NCI-H2029 (cell line): ENCODE results near the gene ITGA3.

Source experiments
- DNase-seq: peaks from one replicate; lab custom pipeline; 2025; lab: John Stamatoyannopoulos, UW

Gene ITGA3

GRCh38 chr17:50094753-50095619 lies 39.1 kb downstream of the ITGA3 start, which contains the start of gene PDK2:
PDK2 (plus strand) TSS chr17:50095351; CDS start chr17:50095436, 85 bp downstream.
- peak; percentile 89 for DNase-seq

DNA sequence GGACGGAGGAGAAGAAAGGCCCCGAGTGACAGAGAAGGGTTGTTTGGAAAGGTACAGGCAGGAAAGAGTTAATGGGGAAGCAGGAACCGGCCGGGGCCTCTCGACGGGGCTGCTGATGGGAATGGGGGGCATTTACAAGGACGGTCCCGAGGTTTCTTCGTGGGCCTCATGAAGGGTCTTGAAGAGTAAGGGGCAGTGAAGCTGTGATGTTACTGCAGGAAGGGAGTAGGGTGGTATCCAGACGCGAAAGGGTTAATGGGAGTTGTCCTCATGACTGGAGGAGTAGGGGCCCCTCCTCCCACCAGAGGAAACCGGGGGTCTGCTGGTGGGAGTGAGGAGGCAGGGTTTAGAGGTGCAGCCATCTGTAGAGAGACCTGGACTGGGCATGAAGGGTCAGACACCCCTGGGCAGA lies 39.7 kb downstream of the ITGA3 start:
- DNase-seq = no peak

DNA sequence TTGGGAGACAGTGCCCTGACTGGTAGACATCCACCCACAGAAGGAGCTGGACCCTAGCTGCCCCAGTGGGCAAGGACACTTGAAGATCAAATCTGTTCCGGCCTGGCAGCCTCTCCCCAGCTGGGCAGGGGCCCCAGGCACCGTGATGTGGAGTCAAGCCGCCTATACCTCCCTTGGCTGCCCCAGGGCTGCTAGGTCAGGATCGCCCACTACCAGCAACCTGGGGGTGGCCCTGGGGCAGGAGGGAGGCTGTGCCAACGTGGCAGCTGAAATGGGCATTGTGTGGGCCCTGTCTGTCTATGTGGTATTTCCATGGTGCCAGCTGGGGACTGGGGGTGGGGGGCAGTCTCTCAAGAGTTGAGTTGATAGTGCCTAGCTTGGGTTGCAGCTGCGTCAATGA lies 40.2 kb downstream of the ITGA3 start:
- DNase-seq = no peak

- no peak for DNase-seq
Measured at GRCh38 chr17:50096758-50097157, 40.8 kb downstream of the ITGA3 start.

DNA sequence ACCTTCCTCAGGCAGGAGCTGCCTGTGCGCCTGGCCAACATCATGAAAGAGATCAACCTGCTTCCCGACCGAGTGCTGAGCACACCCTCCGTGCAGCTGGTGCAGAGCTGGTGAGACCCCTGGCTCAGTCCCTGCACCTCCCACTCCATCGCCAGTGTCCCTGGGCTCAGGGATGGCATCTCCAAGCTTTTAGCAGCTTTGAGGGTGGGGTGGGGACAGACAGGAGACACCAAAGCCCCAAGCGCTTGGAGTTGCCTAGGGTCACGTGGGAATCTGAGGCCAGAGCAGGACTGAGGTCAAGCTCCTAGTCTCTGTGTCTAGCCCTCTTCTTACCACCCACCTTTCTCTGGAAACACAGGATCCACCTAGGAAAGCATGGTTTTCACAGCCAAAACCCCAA lies 41.5 kb downstream of the ITGA3 start:
- no peak for DNase-seq

DNA sequence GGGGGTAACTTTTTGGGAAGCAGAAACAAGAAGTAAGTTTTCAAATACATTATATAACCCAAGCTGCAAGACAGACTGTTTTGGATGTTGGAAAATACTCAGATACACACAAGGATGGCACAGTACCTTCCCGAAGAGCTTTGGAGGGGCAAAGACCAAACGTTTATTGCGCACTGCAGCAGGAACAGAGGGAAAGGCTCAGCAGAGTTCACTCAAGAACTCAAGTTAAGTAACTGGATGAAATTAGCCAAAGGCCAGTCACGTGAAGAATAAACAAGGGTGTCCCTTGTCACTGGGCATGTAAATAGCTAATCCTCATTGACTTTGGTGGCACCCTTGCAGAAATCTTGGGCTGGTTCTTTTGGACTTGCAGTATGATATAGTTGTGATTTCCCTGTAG lies 42.0 kb downstream of the ITGA3 start:
- no peak for DNase-seq

DNA sequence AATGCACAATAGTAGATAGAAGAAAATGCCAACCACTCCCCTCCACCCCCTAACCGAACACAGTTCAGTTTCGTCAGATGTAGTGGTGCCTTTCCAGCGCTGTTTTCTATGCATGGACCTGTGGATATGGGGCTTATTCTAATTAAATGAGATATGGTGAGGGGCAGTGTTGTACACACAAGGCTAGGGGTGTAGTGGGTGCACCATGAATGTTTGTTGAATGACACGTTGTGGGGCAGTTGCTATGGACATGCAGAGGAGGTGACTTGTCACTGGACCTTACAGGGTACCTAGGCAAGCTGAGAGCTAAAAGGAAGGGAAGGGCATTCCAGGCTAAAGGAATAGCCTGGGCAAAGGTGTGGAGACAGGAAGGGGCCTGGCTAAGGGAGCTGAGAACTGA lies 42.7 kb downstream of the ITGA3 start:
- DNase-seq = no peak

- DNase-seq = no peak
Measured at GRCh38 chr17:50099003-50099402, 43.1 kb downstream of the ITGA3 start.

DNA sequence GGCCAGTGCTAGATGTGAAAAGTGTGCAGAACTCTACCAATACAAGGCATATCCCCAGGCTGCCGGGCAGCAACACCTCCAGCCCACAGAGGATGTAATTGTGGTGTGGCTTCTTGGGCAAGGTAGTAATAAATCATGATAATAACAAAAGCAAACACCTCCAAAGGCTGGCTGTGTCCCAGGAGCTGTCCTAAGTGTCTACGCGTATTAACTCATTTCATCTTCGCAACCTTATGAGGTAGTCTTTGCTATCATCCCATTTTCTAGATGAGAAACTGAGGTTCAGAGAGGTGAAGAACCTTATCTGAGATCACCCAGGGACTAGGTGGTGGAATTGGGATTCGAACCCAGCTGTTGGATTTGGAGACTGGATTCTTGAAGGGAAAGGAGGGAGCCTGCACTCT lies 44.6 kb downstream of the ITGA3 start:
- DNase-seq = no peak

GRCh38 chr17:50100921-50101345 lies 45.0 kb downstream of the ITGA3 start:
- DNase-seq = no peak

GRCh38 chr17:50101346-50102163 lies 45.6 kb downstream of the ITGA3 start:
- no peak for DNase-seq

DNA sequence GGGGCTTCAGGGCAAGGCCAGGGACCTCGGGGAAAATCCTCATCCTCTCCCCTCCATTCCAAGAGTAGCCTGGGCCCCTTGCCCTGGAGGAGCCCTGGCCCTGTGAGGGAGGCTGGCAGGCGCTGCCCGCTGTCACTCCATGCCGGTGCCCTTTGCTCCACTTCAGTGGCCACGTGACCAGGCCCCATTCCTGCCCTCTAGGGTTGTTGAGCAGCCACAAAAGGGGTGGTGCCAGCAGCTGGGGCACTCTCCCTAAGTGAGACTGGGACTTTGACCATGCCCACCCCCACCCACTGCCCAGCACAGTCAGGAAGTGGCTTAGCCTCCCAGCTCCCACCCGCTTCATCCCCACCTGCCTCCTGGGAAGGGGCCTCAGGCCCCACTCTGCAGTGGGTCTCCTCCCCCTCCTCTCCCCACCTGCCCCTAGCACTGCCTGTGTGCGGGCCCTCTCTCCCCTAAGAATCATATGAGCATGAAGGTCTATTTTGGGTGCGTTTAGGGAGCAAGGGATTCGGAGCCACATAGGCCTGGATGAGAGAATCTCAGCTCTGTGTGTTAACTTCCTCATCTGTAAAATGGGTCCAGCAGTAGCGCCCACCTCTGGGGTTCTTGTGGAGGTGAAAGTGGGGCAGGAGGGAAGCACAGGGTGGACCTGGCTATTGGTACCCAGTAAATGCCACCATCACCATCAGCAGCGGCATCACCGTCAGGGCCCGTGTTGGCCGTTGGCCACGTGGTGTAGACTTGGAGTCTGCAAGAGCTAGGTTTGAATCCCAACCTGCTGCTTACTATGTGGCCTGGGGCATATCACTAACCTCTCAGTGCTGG lies 46.5 kb downstream of the ITGA3 start:
- DNase-seq = no peak

DNA sequence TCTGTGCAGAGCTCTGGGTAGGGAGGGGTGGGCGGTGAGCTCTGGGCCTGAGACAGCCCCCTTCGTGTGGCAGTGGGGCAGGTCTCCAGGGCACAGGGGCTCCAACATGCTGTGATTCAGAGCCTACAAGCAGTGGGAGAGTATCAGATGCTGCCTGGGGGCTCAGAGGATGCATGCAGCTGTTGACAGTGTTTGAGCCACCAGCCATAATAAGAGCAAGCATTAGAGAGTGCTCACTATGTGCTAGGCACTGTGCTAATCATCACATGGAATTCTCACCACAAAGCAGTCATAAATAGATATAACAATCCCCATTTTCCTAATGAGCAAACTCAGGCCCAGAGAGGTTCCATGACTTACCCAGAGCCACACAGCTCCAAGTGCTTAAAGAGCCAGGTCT lies 47.3 kb downstream of the ITGA3 start:
- DNase-seq = no peak

- DNase-seq = no peak
Measured at GRCh38 chr17:50103941-50104340, 48.0 kb downstream of the ITGA3 start.

- DNase-seq = no peak
Measured at GRCh38 chr17:50105811-50106210, 49.9 kb downstream of the ITGA3 start.

DNA sequence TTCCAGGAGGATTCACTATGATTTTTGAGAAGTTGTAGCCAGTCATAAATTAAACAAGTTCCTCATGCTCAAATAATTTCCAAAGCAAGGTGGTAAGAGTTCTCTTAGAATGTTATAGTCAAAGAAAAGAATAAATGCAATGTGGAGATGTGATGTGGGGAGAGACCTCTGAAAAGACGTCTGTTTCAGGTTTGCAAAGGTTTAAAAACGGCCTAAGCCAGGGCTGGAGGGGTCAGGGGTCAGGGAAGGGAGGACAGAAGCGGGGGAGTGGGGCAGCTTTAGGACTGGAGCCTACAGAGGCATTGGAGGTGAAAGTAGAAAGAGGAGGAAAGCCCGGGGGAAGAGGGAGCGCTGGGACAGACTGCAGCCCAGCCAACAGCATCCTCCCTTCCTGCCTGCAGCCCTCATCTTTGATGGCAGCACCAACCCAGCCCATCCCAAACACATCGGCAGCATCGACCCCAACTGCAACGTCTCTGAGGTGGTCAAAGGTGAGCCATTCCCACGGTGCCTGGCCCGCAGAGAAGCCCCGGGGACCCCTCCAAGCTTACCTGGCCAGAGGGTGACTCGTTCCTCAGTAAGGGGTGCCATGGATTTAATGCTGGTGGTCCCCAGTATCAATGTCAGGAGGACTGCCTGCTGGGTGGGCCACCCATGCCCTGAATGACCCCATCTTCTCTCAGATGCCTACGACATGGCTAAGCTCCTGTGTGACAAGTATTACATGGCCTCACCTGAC lies 50.7 kb downstream of the ITGA3 start:
- DNase-seq = no peak

DNA sequence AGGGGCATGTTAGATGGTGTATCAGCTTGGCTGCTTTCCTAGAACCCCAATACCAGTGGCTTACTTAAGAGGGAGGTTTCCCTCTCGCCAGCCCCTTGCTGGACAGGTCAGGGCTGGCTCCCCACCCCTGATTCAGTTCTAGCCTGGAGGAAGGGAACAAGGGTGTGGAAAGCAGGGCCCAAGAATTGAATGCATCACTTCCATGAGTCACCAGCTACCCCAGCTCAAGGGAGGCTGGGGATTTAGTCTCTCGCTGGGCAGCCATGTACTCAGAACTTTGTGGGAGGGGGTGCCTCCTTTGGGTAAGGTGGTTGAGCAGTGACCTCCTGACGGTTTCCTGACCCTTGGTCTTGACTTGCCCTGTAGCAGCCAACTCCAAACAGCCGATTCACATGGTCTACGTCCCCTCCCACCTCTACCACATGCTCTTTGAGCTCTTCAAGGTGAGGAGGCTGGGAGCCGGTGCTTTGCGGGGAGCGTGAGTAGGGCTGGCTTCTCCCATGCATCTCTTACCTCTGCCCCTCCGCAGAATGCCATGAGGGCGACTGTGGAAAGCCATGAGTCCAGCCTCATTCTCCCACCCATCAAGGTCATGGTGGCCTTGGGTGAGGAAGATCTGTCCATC lies 52.0 kb downstream of the ITGA3 start:
- DNase-seq = no peak

GRCh38 chr17:50108556-50108955 lies 52.6 kb downstream of the ITGA3 start:
- no peak for DNase-seq

- DNase-seq = no peak
Measured at GRCh38 chr17:50109207-50109606, 53.3 kb downstream of the ITGA3 start.

GRCh38 chr17:50109785-50110184 lies 53.9 kb downstream of the ITGA3 start:
- DNase-seq = no peak
